DMS53 treated with DMSO at 0.1 percent for 48 hours (cell line): Measurements from ENCODE around the gene CLASRP.

Source experiments
- DNase-seq: peaks from one replicate; lab custom pipeline; 2025; ENCODE audit not compliant: unreplicated experiment; lab: John Stamatoyannopoulos, UW

The CLASRP gene

DNA sequence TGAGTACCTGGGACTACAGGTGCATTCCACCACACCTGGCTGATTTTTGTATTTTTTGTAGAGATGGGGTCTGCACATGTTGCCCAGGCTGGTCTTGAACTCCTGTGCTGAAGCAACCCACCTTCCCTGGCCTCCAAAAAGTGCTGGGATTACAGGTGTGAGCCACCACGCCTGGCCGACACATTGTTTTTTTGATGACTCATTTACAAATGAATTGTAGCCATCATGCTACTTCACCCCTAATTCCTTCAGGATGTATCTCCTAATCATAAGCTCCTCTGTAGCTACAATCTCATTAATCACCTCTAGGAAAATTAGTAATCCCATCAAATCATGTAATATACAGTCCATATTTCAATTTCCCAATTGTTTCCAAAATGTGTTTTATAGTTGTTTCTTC is 19.7 kb upstream of the CLASRP start:
- no peak for DNase-seq

- DNase-seq = no peak
These were observed 18.8 kb upstream of the CLASRP start for GRCh38 chr19:45020071-45020470.

DNA sequence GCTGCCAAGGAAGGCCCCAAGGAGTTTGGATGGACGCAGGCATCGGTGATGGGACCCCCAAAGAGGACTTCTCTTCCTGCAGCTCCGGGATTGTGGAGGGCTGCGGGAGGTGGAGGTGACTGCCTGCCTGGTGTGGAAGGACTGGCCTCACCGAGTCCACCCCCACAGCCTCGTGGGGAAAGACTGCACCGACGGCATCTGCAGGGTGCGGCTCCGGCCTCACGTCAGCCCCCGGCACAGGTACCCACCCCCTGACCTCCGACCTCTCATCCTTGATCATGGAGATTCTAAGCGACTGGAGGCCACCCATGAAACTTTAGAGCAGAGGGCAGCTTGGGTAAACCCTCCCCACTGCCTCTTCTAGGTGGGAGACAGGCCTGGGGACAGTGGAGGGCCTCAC is 16.9 kb upstream of the CLASRP start:
- no peak for DNase-seq

DNA sequence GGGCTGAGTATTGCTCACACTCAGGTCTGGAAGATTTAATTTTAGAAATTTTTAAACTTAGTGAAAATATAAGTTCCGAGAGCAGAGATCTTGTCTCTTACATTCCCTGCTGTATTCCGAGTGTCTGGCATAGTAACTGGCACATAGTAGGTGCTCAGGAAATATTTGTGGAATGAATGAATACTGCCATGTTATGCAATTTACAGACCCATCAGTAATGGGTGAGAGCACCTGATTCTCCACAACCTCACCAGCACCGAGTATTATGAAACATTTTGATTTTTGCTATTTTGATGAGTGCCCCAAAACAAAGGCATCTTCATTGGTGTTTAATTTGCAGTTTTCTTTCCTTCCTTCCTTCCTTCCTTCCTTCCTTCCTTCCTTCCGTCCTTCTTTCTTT is 15.8 kb upstream of the CLASRP start:
- no peak for DNase-seq

- DNase-seq = no peak
These were observed 13.6 kb upstream of the CLASRP start for GRCh38 chr19:45025264-45025663.

GRCh38 chr19:45027371-45027770 is 11.5 kb upstream of the CLASRP start:
- DNase-seq = no peak

DNA sequence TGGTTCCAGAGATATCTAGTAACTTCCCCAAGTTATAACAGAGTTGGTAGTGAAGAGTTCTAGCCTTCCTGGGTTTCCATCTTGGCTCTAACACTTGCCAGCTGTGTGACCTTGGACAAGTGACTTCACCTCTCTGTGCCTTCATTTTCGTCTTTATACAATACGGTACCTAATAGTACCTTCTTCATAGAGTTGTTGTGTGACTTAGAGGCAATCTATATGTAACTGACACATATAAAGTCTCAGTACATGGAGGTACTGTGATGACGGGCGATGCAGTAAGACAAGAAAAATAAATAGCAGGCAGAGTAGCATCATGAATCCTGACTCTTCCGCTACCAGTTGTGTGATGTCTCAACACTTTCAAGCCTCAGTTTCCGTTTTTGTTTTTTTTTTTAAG is 8.0 kb upstream of the CLASRP start:
- no peak for DNase-seq

DNA sequence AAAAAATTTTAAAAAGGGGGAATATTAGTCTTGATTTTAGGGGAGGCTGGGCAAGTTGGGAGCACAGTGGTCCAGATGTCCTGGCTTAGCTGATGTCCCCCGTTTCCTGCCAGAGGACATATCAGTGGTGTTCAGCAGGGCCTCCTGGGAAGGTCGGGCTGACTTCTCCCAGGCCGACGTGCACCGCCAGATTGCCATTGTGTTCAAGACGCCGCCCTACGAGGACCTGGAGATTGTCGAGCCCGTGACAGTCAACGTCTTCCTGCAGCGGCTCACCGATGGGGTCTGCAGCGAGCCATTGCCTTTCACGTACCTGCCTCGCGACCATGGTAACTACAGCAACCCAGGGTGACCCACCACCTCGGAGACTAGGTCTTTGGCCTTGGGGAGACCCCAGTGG is 6.4 kb upstream of the CLASRP start:
- DNase-seq = no peak

DNA sequence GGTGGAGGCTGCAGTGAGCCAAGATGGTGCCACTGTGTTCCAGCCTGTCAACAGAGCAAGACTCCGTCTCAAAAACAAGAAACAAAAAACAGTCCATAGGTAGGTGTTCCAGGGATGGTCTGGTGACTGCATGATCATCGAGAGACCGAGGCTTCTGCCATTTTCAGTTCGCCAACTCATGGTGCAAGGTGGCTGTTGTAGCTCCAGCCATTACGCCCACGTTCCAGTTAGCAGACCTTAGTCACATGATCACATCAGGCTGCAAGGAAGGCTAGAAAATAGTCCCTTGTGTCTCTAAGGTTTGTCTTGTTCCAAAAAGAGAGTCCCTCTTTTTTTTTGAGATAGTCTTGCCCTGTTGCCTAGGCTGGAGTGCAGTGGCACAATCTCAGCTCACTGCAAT is 3.1 kb upstream of the CLASRP start:
- DNase-seq = no peak

DNA sequence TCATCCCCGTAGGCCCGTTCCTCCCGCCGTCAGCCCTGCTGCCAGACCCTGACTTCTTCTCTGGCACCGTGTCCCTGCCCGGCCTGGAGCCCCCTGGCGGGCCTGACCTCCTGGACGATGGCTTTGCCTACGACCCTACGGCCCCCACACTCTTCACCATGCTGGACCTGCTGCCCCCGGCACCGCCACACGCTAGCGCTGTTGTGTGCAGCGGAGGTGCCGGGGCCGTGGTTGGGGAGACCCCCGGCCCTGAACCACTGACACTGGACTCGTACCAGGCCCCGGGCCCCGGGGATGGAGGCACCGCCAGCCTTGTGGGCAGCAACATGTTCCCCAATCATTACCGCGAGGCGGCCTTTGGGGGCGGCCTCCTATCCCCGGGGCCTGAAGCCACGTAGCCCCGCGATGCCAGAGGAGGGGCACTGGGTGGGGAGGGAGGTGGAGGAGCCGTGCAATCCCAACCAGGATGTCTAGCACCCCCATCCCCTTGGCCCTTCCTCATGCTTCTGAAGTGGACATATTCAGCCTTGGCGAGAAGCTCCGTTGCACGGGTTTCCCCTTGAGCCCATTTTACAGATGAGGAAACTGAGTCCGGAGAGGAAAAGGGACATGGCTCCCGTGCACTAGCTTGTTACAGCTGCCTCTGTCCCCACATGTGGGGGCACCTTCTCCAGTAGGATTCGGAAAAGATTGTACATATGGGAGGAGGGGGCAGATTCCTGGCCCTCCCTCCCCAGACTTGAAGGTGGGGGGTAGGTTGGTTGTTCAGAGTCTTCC is 1.3 kb upstream of the CLASRP start:
- DNase-seq = no peak

- DNase-seq = no peak
These were observed 1.4 kb downstream of the CLASRP start for GRCh38 chr19:45040059-45040771.

GRCh38 chr19:45041125-45041524 is 2.3 kb downstream of the CLASRP start:
- no peak for DNase-seq

DNA sequence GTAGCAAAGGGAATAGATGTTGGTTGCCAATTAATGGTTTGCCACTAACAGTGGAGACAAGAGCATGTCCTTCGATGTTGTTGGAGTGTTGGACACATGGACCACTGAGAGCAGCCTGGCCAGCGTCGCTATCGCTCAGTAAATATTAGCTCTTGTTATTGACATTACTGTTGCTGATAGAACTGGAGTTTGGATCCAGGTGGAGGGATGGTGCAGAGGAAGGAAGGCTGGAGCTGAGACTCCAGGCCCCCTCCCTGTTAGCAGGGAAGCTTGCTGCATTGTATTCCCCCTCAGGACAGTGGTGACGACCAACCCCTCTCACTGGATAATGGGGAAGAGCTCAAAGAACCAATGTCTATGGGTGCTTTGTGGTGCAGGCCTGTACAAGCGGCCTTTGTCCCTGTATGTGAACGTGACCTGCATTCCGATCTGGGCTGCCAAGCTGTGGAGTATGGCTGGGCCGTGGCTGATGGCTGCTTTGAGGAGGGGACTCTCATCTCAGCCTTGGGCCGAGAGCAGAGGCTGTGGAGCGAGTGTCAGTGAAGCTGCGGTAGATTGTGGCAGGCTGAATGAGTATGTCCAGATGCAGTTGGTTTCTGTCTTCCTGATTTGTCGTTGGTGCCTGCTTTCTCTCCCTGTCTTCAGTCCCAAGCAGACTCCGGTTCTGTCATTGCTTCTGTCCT is 7.0 kb downstream of the CLASRP start:
- peak; percentile 40 for DNase-seq

DNA sequence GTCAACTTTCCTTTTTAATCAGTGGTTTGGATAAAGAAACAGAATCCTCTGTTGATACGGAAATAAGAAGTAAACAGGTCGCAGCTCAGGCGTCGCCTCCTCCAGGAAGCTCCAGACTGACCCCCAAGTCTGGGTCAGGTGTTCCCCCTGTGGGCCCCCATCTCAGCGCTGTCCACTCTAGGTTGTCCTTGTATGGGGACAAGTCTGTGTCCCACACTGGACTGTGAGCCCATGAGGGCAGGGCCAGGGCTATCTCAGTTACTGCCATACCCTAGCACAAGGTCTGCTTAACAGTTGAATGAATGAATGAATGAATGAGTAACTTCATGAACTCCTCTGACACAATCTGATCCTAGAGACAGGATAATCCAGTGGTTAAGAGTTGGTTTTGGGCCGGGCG is 7.5 kb downstream of the CLASRP start:
- DNase-seq = no peak

DNA sequence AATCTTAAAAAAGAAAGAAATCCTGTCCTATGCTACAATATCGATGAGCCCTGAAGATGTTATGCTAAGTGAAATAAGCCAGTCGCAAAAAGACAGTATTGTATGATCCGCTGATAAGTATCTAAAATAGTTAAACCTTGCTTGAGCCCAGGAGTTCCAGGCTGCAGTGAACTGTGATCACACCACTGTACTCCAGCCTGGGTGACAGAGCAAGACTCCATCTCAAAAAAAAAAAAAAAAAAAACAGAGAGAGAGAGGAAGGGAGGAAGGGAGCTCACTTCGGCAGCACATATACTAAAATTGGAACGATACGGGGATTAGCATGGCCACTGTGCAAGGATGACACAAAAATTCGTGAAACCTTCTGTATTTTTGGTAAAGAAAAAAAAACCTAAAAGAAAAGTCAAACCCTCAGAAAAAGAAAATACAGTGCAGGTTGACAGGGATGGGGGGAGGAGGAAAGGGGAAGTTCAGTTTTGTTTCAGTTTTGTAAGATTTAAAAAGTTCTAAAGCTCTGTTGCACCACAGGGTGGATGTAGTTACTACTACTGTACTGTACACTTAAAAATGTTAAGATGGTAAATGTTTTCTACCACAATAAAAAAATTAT is 8.4 kb downstream of the CLASRP start:
- no peak for DNase-seq

DNA sequence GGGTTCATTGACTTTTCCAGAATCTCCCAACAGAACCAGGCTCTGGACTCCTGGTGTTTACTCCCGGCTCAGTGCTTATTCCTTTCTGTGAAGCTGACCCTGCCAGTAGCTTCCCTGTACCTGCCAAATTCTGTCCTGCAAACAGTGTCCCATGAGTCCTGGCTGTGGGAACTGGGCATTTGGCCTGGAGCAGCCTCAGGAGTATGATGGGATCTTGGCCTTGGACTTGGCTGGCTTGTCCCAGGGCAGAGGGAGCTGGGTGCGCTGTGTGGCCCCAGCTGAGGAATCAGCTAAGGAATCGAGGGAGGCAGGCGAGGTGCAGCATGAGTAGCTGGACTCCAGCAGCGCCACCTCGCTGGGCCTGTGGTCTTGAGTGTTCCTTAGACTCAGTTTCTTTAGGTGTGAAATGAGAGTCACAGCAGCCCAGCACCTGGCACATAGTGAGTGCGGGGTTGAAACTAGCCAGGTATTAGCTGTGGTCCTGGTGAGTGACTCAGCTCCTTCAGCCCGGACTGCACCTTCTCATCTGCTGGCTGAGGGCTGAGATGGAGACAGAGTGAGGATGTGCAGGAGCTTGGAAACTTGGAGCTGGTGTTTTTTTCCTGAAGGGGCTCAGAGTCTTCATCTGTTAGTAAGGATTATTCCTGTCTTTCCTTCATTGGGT is 10.4 kb downstream of the CLASRP start:
- no peak for DNase-seq

- no peak for DNase-seq
These were observed 11.2 kb downstream of the CLASRP start for GRCh38 chr19:45050036-45050435.

- no peak for DNase-seq
These were observed 13.2 kb downstream of the CLASRP start for GRCh38 chr19:45051929-45052579.

GRCh38 chr19:45056831-45057230 is 18.0 kb downstream of the CLASRP start:
- no peak for DNase-seq

- DNase-seq = no peak
These were observed 18.6 kb downstream of the CLASRP start for GRCh38 chr19:45057444-45057843.
